H1 (cell line): ENCODE measurements around the gene TVP23A. TPM values are rescaled to one million over a fixed set of nuclear protein-coding genes. Genes with fewer than 3 reads are reported as not detected.
A peak's percentile ranks its signal among the peaks of the same experiment; 100 is the strongest.

Source experiments
- CTCF ChIA-PET: fragments of 300-600 bp; sonication (Branson Sonifier 250); formaldehyde crosslinking; loops from one replicate; lab custom pipeline; 2021; ENCODE audit not compliant: partially characterized antibody; lab: Charles Lee
- POLR2A ChIA-PET: fragments of 300-600 bp; sonication (Branson Sonifier 250); formaldehyde crosslinking; loops from one replicate; lab custom pipeline; 2021; ENCODE audit warnings: inconsistent platforms; ENCODE audit not compliant: partially characterized antibody; lab: Charles Lee
- DNase-seq, 2 experiments: peaks; one replicate each; pipeline versions ENCODE4 v3.0.0 to v3.0.0-alpha.2; 2010 to 2022; ENCODE audit warnings: low spot score in 2 of 2, low read depth in 1 of 2, mixed read lengths in 1 of 2
- FAIRE-seq: peaks from 2 replicates; lab custom pipeline; 2011; peaks lifted over from hg19 to GRCh38; lab: Jason Lieb, UNC
- H2AFZ ChIP-seq: 2 replicates; pipeline ENCODE4 v1.8.1; 2012; ENCODE audit warnings: low read length, inconsistent platforms
- H2AK5ac ChIP-seq: 2 replicates; pipeline ENCODE4 v1.6.1; 2013; ENCODE audit warnings: low read depth, low read length
- H2BK120ac ChIP-seq: replicated peaks from 2 replicates; pipeline ENCODE3; 2013; ENCODE audit warnings: low read depth, low read length, inconsistent platforms
- H2BK12ac ChIP-seq: 2 replicates; pipeline ENCODE4 v1.6.1; 2013; ENCODE audit warnings: low read depth, low read length
- H2BK15ac ChIP-seq: 2 replicates; pipeline ENCODE4 v1.6.1; 2013; ENCODE audit warnings: low read length
- H2BK20ac ChIP-seq: 2 replicates; pipeline ENCODE4 v1.6.1; 2013; ENCODE audit warnings: low read length
- H2BK5ac ChIP-seq: 2 replicates; pipeline ENCODE4 v1.6.1; 2013; ENCODE audit warnings: low read depth, low read length
- H3K14ac ChIP-seq: 2 replicates; pipeline ENCODE4 v1.6.1; 2013; ENCODE audit warnings: inconsistent platforms; ENCODE audit not compliant: insufficient read length
- H3K18ac ChIP-seq: 2 replicates; pipeline ENCODE4 v1.6.1; 2013; ENCODE audit warnings: low read length; ENCODE audit errors: extremely low read depth
- H3K23ac ChIP-seq: 2 replicates; pipeline ENCODE4 v1.6.1; 2013; ENCODE audit warnings: inconsistent platforms; ENCODE audit not compliant: insufficient read length
- H3K23me2 ChIP-seq: 2 replicates; pipeline ENCODE4 v1.6.1; 2013; ENCODE audit warnings: low read depth, low read length
- H3K27ac ChIP-seq: 2 replicates; pipeline ENCODE4 v1.6.1; 2011; ENCODE audit warnings: low read depth, low read length, inconsistent platforms
- H3K27me3 ChIP-seq, 4 experiments: replicated peaks in 1 of 4; 1 replicate in 1 of 4; 2 replicates in 3 of 4; pipeline versions ENCODE4 v1.6.1 to v1.8.1; 2011 to 2013; ENCODE audit warnings: low read length in 3 of 4, mild to moderate bottlenecking in 3 of 4, inconsistent platforms in 2 of 4, mixed read lengths in 2 of 4, moderate library complexity in 1 of 4; ENCODE audit not compliant: control insufficient read depth in 3 of 4, insufficient read depth in 3 of 4; ENCODE audit errors: extremely low read depth in 1 of 4
- H3K36me3 ChIP-seq, 4 experiments: 2 replicates each; pipeline versions ENCODE4 v1.6.1 to v1.8.1; 2011 to 2013; ENCODE audit warnings: mild to moderate bottlenecking in 4 of 4, low read length in 3 of 4, moderate library complexity in 2 of 4, control low read depth in 1 of 4, inconsistent platforms in 1 of 4; ENCODE audit not compliant: insufficient read depth in 4 of 4, control insufficient read depth in 2 of 4
- H3K4ac ChIP-seq: replicated peaks from 2 replicates; pipeline ENCODE3; 2013; ENCODE audit warnings: low read length, low read depth, mixed read lengths, inconsistent platforms; ENCODE audit not compliant: insufficient read length
- H3K4me1 ChIP-seq, 4 experiments: replicated peaks in 1 of 4; 1 replicate in 1 of 4; 2 replicates in 3 of 4; pipeline versions ENCODE4 v1.6.1 to v1.8.1; 2011 to 2013; ENCODE audit warnings: low read length in 3 of 4, inconsistent platforms in 2 of 4, mixed read lengths in 1 of 4; ENCODE audit not compliant: insufficient read depth in 4 of 4, control insufficient read depth in 3 of 4
- H3K4me2 ChIP-seq, 2 experiments: 2 replicates each; pipeline versions ENCODE4 v1.6.1 to v1.8.1; 2011 to 2013; ENCODE audit warnings: low read depth in 2 of 2, low read length in 2 of 2, control low read depth in 1 of 2, inconsistent platforms in 1 of 2, mild to moderate bottlenecking in 1 of 2; ENCODE audit not compliant: insufficient read depth in 1 of 2
- H3K4me3 ChIP-seq, 4 experiments: fragments of 200-600, 300-600 bp in 1 of 4; sonication (generic), shearing (Covaris generic), sonication (Bioruptor Twin) in 1 of 4; 2 replicates each; pipeline versions ENCODE4 v1.5.1 to v1.8.1; 2011 to 2016; ENCODE audit warnings: low read length in 4 of 4, low read depth in 3 of 4, control low read depth in 2 of 4, inconsistent platforms in 2 of 4, mild to moderate bottlenecking in 2 of 4, mixed read lengths in 1 of 4, moderate library complexity in 1 of 4; ENCODE audit not compliant: insufficient read depth in 2 of 4; ENCODE audit errors: extremely low read depth in 1 of 4
- H3K56ac ChIP-seq: replicated peaks from 2 replicates; pipeline ENCODE3; 2013; ENCODE audit warnings: low read depth, mild to moderate bottlenecking, mixed read lengths, low read length, inconsistent platforms; ENCODE audit not compliant: insufficient read length
- H3K79me1 ChIP-seq: 2 replicates; pipeline ENCODE4 v1.6.1; 2013; ENCODE audit warnings: low read depth, low read length, control low read depth
- H3K79me2 ChIP-seq, 2 experiments: 2 replicates each; pipeline versions ENCODE4 v1.6.1 to v1.8.1; 2012 to 2013; ENCODE audit warnings: low read length in 2 of 2, mild to moderate bottlenecking in 2 of 2, inconsistent platforms in 1 of 2; ENCODE audit not compliant: insufficient read depth in 2 of 2, control insufficient read depth in 1 of 2
- H3K9ac ChIP-seq, 4 experiments: replicated peaks in 1 of 4; 1 replicate in 1 of 4; 2 replicates in 3 of 4; pipeline versions ENCODE4 v1.6.1 to v1.8.1; 2011 to 2013; ENCODE audit warnings: low read depth in 3 of 4, low read length in 3 of 4, control low read depth in 2 of 4, mild to moderate bottlenecking in 2 of 4, moderate library complexity in 2 of 4, inconsistent platforms in 1 of 4; ENCODE audit errors: extremely low read depth in 1 of 4
- H3K9me3 ChIP-seq, 2 experiments: 2 replicates each; pipeline versions ENCODE4 v1.6.1 to v1.8.1; 2012 to 2013; ENCODE audit warnings: mild to moderate bottlenecking in 2 of 2, moderate library complexity in 2 of 2, control low read depth in 1 of 2, inconsistent platforms in 1 of 2, low read depth in 1 of 2, low read length in 1 of 2, mixed read lengths in 1 of 2; ENCODE audit not compliant: insufficient read depth in 2 of 2
- H4K20me1 ChIP-seq, 2 experiments: replicated peaks in 1 of 2; 2 replicates each; pipeline versions ENCODE3 to v1.8.1; 2011 to 2013; ENCODE audit warnings: inconsistent platforms in 2 of 2, low read length in 2 of 2, mild to moderate bottlenecking in 1 of 2; ENCODE audit not compliant: insufficient read depth in 2 of 2, control insufficient read depth in 1 of 2
- H4K5ac ChIP-seq: 2 replicates; pipeline ENCODE4 v1.6.1; 2013; ENCODE audit warnings: low read length, low read depth, mixed read lengths, inconsistent platforms; ENCODE audit not compliant: insufficient read length
- H4K8ac ChIP-seq: 2 replicates; pipeline ENCODE4 v1.8.0; 2013; ENCODE audit warnings: mild to moderate bottlenecking, moderate library complexity, low read length, inconsistent platforms; ENCODE audit not compliant: insufficient read depth; ENCODE audit errors: extremely low read depth
- H4K91ac ChIP-seq: replicated peaks from 2 replicates; pipeline ENCODE3; 2013; ENCODE audit warnings: low read length, mixed read lengths, inconsistent platforms; ENCODE audit not compliant: insufficient read length
- CHD1 ChIP-seq: IDR thresholded peaks from 2 replicates; pipeline ENCODE4 v1.6.1; 2012; ENCODE audit warnings: low read depth, low read length, improper control_type of control experiment
- CTCF ChIP-seq, 3 experiments: IDR thresholded peaks; 1 replicate in 2 of 3; 2 replicates in 1 of 3; pipeline versions ENCODE4 v1.5.1 to v1.6.1; 2011; ENCODE audit warnings: low read length in 3 of 3, mild to moderate bottlenecking in 3 of 3, inconsistent platforms in 2 of 3, low read depth in 1 of 3, moderate library complexity in 1 of 3; ENCODE audit not compliant: insufficient read depth in 1 of 3; ENCODE audit errors: control extremely low read depth in 1 of 3
- RFX5 ChIP-seq: IDR thresholded peaks from 2 replicates; pipeline ENCODE4 v1.6.1; 2011; ENCODE audit warnings: low read depth, low read length, improper control_type of control experiment, borderline replicate concordance
- SIN3A ChIP-seq, 2 experiments: IDR thresholded peaks in 1 of 2; conservative IDR thresholded peaks in 1 of 2; 2 replicates each; pipeline ENCODE4 v1.6.1; 2011 to 2012; ENCODE audit warnings: low read length in 2 of 2, improper control_type of control experiment in 1 of 2, low read depth in 1 of 2, mild to moderate bottlenecking in 1 of 2
- WGBS, 2 experiments: shearing (Covaris generic) in 1 of 2; methylation state at CpG; one replicate each; pipeline versions ENCODE4 v1.1.6 to v1.1.7; 2013 to 2015; ENCODE audit warnings: low lambda C conversion rate in 2 of 2, mixed read lengths in 2 of 2, inconsistent platforms in 1 of 2, low coverage in 1 of 2, missing lambda C conversion rate in 1 of 2; ENCODE audit not compliant: insufficient replicate concordance in 2 of 2, insufficient coverage in 1 of 2, insufficient read length in 1 of 2; ENCODE audit errors: extremely low coverage in 1 of 2, missing lambda C conversion rate in 1 of 2; 5-methylcytosine and 5-hydroxymethylcytosine counted together
- polyA plus RNA-seq, 7 experiments: library from polyadenylated mRNA; depleted of rRNA in 3 of 7; stranded (reverse) in 5 of 7; unstranded in 2 of 7; fragments of >200 nt in 5 of 7; fragments of 200-250 nt in 2 of 7; gene quantifications; 1 replicate in 5 of 7; 2 replicates in 1 of 7; 4 replicates in 1 of 7; pipeline versions ENCODE4 v1.2.1 to v1.2.3, GENCODE V29; 2011 to 2013; ENCODE audit warnings: missing spikeins in 2 of 7, mixed read lengths in 2 of 7
- total RNA-seq: library from RNA; stranded (reverse); fragmentation: NEBNext Ultra II Directional; extraction: Animal tissue kit (Norgen Biotek cat#: 25700); gene quantifications from 2 replicates; pipeline ENCODE4 v1.2.1, GENCODE V29; 2021

TVP23A gene
- total and polyA plus RNA-seq, 2 of the 8 experiments (the other 6 are each of a cell fraction or from before 2014, with no cell fraction given): 2.2 to 3.1 TPM

GRCh38 chr16:10852948-10853347 is 34.4 kb upstream of the TVP23A start:
- no peak overlapping the region for H3K14ac ChIP-seq
- TF ChIP-seq RFX5: no peak
- TF ChIP-seq CHD1: no peak
- TF ChIP-seq SIN3A (conservative IDR thresholded peaks at IDR 0.05 in 1 of 2, IDR thresholded peaks at IDR 0.05 in 1 of 2; ENCODE audit: low read depth in 1 of 2, low read length in 2 of 2): no peak
- no peak for TF ChIP-seq CTCF (IDR thresholded peaks at IDR 0.05; ENCODE audit: control extremely low read depth in 1 of 3, insufficient read depth in 1 of 3, low read depth in 1 of 3, low read length in 3 of 3)
- H2BK15ac ChIP-seq: no peak overlapping the region
- FAIRE-seq (no peak), DNase-seq (no peak)
- no peak overlapping the region for H4K5ac ChIP-seq
- no peaks in the 10 kb centered on the region for H3K36me3 ChIP-seq
- no peaks in the 10 kb centered on the region for H3K4me1 ChIP-seq
- no peaks in the 10 kb centered on the region for H4K20me1 ChIP-seq
- H3K23ac ChIP-seq: no peak overlapping the region
- no peak overlapping the region for H3K27ac ChIP-seq
- peak overlapping the region; percentile 23; the same call in 1 of the 2 replicates for H2AFZ ChIP-seq
- H3K4me3 ChIP-seq: no peak overlapping the region
- no peak overlapping the region for H3K56ac ChIP-seq
- H3K79me1 ChIP-seq: no peaks in the 10 kb centered on the region
- H2AK5ac ChIP-seq: no peak overlapping the region
- no peak overlapping the region for H2BK120ac ChIP-seq
- no peak overlapping the region for H2BK12ac ChIP-seq
- 92% methylated on average over 5 of the region's 5 CpGs; no CpG with 5 or more reads in 1 of the 2 experiments for WGBS, 2 experiments
- no peaks in the 10 kb centered on the region for H3K9me3 ChIP-seq
- no peak overlapping the region for H2BK20ac ChIP-seq
- H3K4ac ChIP-seq: no peak overlapping the region
- CTCF ChIA-PET: no interaction called here
- H3K18ac ChIP-seq: no peak overlapping the region
- H3K4me2 ChIP-seq: no peak overlapping the region
- H3K79me2 ChIP-seq: no peaks in the 10 kb centered on the region
- no peaks in the 10 kb centered on the region; a peak in 1 of 7 replicates for H3K27me3 ChIP-seq
- no peak overlapping the region for H3K9ac ChIP-seq
- POLR2A ChIA-PET: interaction anchor here (0.8 kb wide), 1 partner anchor 18 kb away, joined by 3 read pairs; no protein-coding TSS in a partner anchor
- no peak overlapping the region for H4K91ac ChIP-seq
- H4K8ac ChIP-seq: no peak overlapping the region
- H2BK5ac ChIP-seq: no peak overlapping the region
- H3K23me2 ChIP-seq: no peaks in the 10 kb centered on the region
